CD14-positive monocyte (primary cell): ENCODE results near the gene GTF3C5. TPM values are rescaled to one million over a fixed set of nuclear protein-coding genes. Genes with fewer than 3 reads are reported as not detected.

Experiments used
- DNase-seq, 3 donors: peaks; one replicate each; pipeline ENCODE4 v3.0.0-alpha.2; 2011 to 2022
- H2AFZ ChIP-seq: 2 replicates; pipeline ENCODE4 v1.6.0; 2012; ENCODE audit warnings: mild to moderate bottlenecking, low read depth, low read length, inconsistent platforms; ENCODE audit not compliant: insufficient read depth, poor library complexity, severe bottlenecking
- H3K27ac ChIP-seq, 2 donors: 1 replicate in 1 of 2; 2 replicates in 1 of 2; pipeline ENCODE4 v1.5.1; 2012 to 2013; ENCODE audit warnings: low read length in 2 of 2, control low read depth in 1 of 2, inconsistent platforms in 1 of 2, low read depth in 1 of 2, mild to moderate bottlenecking in 1 of 2
- H3K27me3 ChIP-seq, 2 donors: one replicate each; pipeline versions ENCODE4 v1.6.0 to v1.6.1; 2011 to 2013; ENCODE audit warnings: low read length in 2 of 2; ENCODE audit not compliant: control insufficient read depth in 2 of 2, insufficient read depth in 2 of 2
- H3K36me3 ChIP-seq, 2 donors: replicated peaks in 1 of 2; 1 replicate in 1 of 2; 2 replicates in 1 of 2; pipeline versions ENCODE4 v1.5.1 to v1.6.1; 2012 to 2013; ENCODE audit warnings: low read length in 2 of 2, control low read depth in 1 of 2, inconsistent platforms in 1 of 2, mild to moderate bottlenecking in 1 of 2; ENCODE audit not compliant: insufficient read depth in 2 of 2, control insufficient read depth in 1 of 2
- H3K4me1 ChIP-seq, 2 donors: 1 replicate in 1 of 2; 2 replicates in 1 of 2; pipeline versions ENCODE4 v1.5.1 to v1.6.1; 2012 to 2013; ENCODE audit warnings: low read length in 2 of 2, control low read depth in 1 of 2, inconsistent platforms in 1 of 2, mild to moderate bottlenecking in 1 of 2, moderate library complexity in 1 of 2; ENCODE audit not compliant: insufficient read depth in 2 of 2, control insufficient read depth in 1 of 2
- H3K4me2 ChIP-seq: replicated peaks from 2 replicates; pipeline ENCODE3; 2012; ENCODE audit warnings: low read length, moderate library complexity, mild to moderate bottlenecking; ENCODE audit not compliant: poor library complexity, severe bottlenecking; ENCODE audit errors: extremely low read depth
- H3K4me3 ChIP-seq, 3 experiments: fragments of 200-600 bp in 1 of 3; sonication (generic) in 1 of 3; replicated peaks in 1 of 3; 1 replicate in 2 of 3; 2 replicates in 1 of 3; pipeline ENCODE4 v1.5.1; 2011 to 2013; ENCODE audit warnings: low read length in 3 of 3, mild to moderate bottlenecking in 3 of 3, control low read depth in 2 of 3, low read depth in 2 of 3, inconsistent platforms in 1 of 3, moderate library complexity in 1 of 3
- H3K79me2 ChIP-seq: 2 replicates; pipeline ENCODE4 v1.6.0; 2012; ENCODE audit warnings: mild to moderate bottlenecking, control low read depth, inconsistent platforms, low read length, moderate library complexity; ENCODE audit not compliant: insufficient read depth
- H3K9ac ChIP-seq: 2 replicates; pipeline ENCODE4 v1.6.0; 2017; ENCODE audit warnings: low read length, mild to moderate bottlenecking; ENCODE audit not compliant: insufficient read depth, poor library complexity, severe bottlenecking
- H3K9me3 ChIP-seq, 2 donors: replicated peaks in 1 of 2; 1 replicate in 1 of 2; 2 replicates in 1 of 2; pipeline versions ENCODE4 v1.5.1 to v1.6.1; 2012 to 2013; ENCODE audit warnings: low read length in 2 of 2, control low read depth in 1 of 2; ENCODE audit not compliant: control insufficient read depth in 1 of 2, insufficient read depth in 1 of 2
- H4K20me1 ChIP-seq: 2 replicates; pipeline ENCODE4 v1.6.0; 2012; ENCODE audit warnings: mild to moderate bottlenecking, low read length, control low read depth, moderate library complexity; ENCODE audit not compliant: insufficient read depth
- H3K27ac Mint-ChIP-seq, 7 donors: one replicate each; pipeline ENCODE4 v1.8.0; 2020; ENCODE audit warnings: mild to moderate bottlenecking in 7 of 7, mixed read lengths in 7 of 7, moderate library complexity in 6 of 7, inconsistent platforms in 2 of 7
- H3K27me3 Mint-ChIP-seq, 3 donors: one replicate each; pipeline ENCODE4 v1.8.0; 2021 to 2022; ENCODE audit warnings: low read depth in 3 of 3, mild to moderate bottlenecking in 3 of 3, mixed read lengths in 3 of 3, moderate library complexity in 3 of 3, inconsistent platforms in 1 of 3
- H3K36me3 Mint-ChIP-seq, 2 donors: one replicate each; pipeline ENCODE4 v1.8.0; 2020; ENCODE audit warnings: mixed read lengths in 2 of 2, inconsistent platforms in 1 of 2, mild to moderate bottlenecking in 1 of 2
- H3K4me1 Mint-ChIP-seq: one replicate; pipeline ENCODE4 v1.8.0; 2020; ENCODE audit warnings: mild to moderate bottlenecking, mixed read lengths
- H3K4me3 Mint-ChIP-seq, 2 donors: one replicate each; pipeline ENCODE4 v1.8.0; 2020; ENCODE audit warnings: mild to moderate bottlenecking in 2 of 2, mixed read lengths in 2 of 2, moderate library complexity in 1 of 2
- H3K9me3 Mint-ChIP-seq, 7 donors: one replicate each; pipeline ENCODE4 v1.8.0; 2020 to 2022; ENCODE audit warnings: mixed read lengths in 7 of 7, mild to moderate bottlenecking in 6 of 7, moderate library complexity in 6 of 7, inconsistent platforms in 2 of 7
- CTCF ChIP-seq: fragments of 200-600 bp; IDR thresholded peaks from one replicate; pipeline ENCODE4 v1.8.0; 2022; ENCODE audit warnings: antibody characterized with exemption, mild to moderate bottlenecking
- WGBS: methylation state at CpG from one replicate; pipeline ENCODE4 v1.1.5; 2013; ENCODE audit warnings: missing lambda C conversion rate; ENCODE audit not compliant: insufficient coverage; 5-methylcytosine and 5-hydroxymethylcytosine counted together
- intact Hi-C, 2 donors: fragments of 100-400 bp; cut with micrococcal nuclease; formaldehyde crosslinking; loops; one replicate each; pipeline versions ENCODE4 v1.15.0 to v1.15.1; 2023
- polyA plus RNA-seq, 3 donors: library from polyadenylated mRNA; depleted of rRNA in 1 of 3; unstranded in 2 of 3; stranded (reverse) in 1 of 3; fragments of 300-500 nt in 2 of 3; fragments of >200 nt in 1 of 3; fragmentation: Illumina TruSeq in 2 of 3; gene quantifications; 1 replicate in 2 of 3; 2 replicates in 1 of 3; pipeline ENCODE4 v1.2.3, GENCODE V29; 2012 to 2021

The GTF3C5 gene
- polyA plus RNA-seq, 3 donors: 21.3 to 75.6 (median 24.4) TPM

- Mint-ChIP-seq H3K27ac (peak overlapping the region in 1 of 7 donors; percentile 41), H3K36me3 (no peaks in the 10 kb centered on the region), H3K4me1 (peaks cover 6% of the 10 kb centered on the region), H3K9me3 (peaks cover 0 to 3% (median 3%) of the 10 kb centered on the region in 7 donors), H3K27me3 (peaks cover 2 to 6% (median 3%) of the 10 kb centered on the region in 3 donors), H3K4me3 (no peak overlapping the region)
- no peaks in the 10 kb centered on the region for H3K79me2 ChIP-seq
- no peak overlapping the region for H3K27ac ChIP-seq
- no peak overlapping the region for H3K9ac ChIP-seq
- H3K4me1 ChIP-seq: peaks cover 3 to 5% of the 10 kb centered on the region in 2 donors
- no peak overlapping the region for H3K4me3 ChIP-seq
- H3K27me3 ChIP-seq: no peaks in the 10 kb centered on the region
- no peak for TF ChIP-seq CTCF
- intact Hi-C loops: loop anchor here in 1 of 2 donors (10.0 kb wide), 1 partner anchor 461 kb away; no protein-coding TSS in a partner anchor
- H3K9me3 ChIP-seq: no peaks in the 10 kb centered on the region
- DNase-seq: peak; percentile 15 to 37 (median 37)
- H3K4me2 ChIP-seq: no peak overlapping the region
- H2AFZ ChIP-seq: peak overlapping the region; percentile 59
- no peaks in the 10 kb centered on the region for H3K36me3 ChIP-seq
- 82% methylated on average over 20 of the region's 26 CpGs for WGBS
- H4K20me1 ChIP-seq: no peaks in the 10 kb centered on the region
These were observed 7.5 kb upstream of the GTF3C5 start for GRCh38 chr9:133023117-133023890.

- peaks cover 15 to 19% of the 10 kb centered on the region in 2 donors for H3K4me1 ChIP-seq
- DNase-seq: no peak
- H3K4me2 ChIP-seq: no peak overlapping the region
- H3K4me3 ChIP-seq: no peak overlapping the region
- peaks cover 0 to 2% (median 0%) of the 10 kb centered on the region in 7 donors for H3K9me3 Mint-ChIP-seq
- no peak overlapping the region for H3K27ac Mint-ChIP-seq
- H4K20me1 ChIP-seq: no peaks in the 10 kb centered on the region
- no peak overlapping the region for H3K27ac ChIP-seq
- H3K27me3 ChIP-seq: no peaks in the 10 kb centered on the region
- no peak overlapping the region for H3K4me3 Mint-ChIP-seq
- H3K4me1 Mint-ChIP-seq: peaks cover 21% of the 10 kb centered on the region
- H3K27me3 Mint-ChIP-seq: peaks cover 2 to 6% (median 3%) of the 10 kb centered on the region in 3 donors
- no peaks in the 10 kb centered on the region for H3K36me3 Mint-ChIP-seq
- H3K79me2 ChIP-seq: peaks cover 19% of the 10 kb centered on the region
- no peak overlapping the region for H2AFZ ChIP-seq
- H3K9me3 ChIP-seq: no peaks in the 10 kb centered on the region
- TF ChIP-seq CTCF: no peak
- H3K9ac ChIP-seq: no peak overlapping the region
- WGBS: 100% methylated on average over 1 of the region's 3 CpGs
- H3K36me3 ChIP-seq: no peaks in the 10 kb centered on the region
- intact Hi-C loops: loop anchor here in 1 of 2 donors (10.0 kb wide), 1 partner anchor 458 kb away; no protein-coding TSS in a partner anchor
These were observed 4.4 kb upstream of the GTF3C5 start for GRCh38 chr9:133026426-133026825.
